22Rv1 (cell line): ENCODE data around the gene MTAP.

Experiments used
- ZFX ChIP-seq: fragments of 450-650 bp; IDR thresholded peaks from 2 replicates; pipeline ENCODE4 v1.6.1; 2017; ENCODE audit warnings: antibody characterized with exemption, borderline replicate concordance
- TF ChIP-seq, protein P1 (sequence below): fragments of 450-650 bp; IDR thresholded peaks from 2 replicates; pipeline ENCODE4 v1.5.1; 2017; ENCODE audit warnings: mild to moderate bottlenecking

DNA sequence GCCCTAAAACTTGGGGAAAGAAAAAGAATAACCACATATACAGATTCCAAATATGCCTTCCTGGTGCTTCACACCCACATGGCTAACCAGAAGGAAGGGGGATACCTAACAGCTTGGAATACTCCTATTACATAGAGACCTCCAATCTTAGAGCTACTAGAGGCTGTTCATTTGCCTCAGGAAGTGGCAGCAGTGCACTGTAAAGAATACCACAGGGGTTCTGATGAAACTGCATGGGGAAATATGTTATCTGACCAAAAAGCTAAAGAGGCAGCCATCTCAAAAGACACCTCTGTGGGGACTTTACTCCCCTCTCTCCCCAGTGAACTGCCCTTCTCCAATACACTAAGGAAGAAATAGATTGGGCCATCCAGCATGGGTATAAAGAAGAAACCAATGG, 125.3 kb downstream of the MTAP start:
- TF ChIP-seq, protein P1, sequence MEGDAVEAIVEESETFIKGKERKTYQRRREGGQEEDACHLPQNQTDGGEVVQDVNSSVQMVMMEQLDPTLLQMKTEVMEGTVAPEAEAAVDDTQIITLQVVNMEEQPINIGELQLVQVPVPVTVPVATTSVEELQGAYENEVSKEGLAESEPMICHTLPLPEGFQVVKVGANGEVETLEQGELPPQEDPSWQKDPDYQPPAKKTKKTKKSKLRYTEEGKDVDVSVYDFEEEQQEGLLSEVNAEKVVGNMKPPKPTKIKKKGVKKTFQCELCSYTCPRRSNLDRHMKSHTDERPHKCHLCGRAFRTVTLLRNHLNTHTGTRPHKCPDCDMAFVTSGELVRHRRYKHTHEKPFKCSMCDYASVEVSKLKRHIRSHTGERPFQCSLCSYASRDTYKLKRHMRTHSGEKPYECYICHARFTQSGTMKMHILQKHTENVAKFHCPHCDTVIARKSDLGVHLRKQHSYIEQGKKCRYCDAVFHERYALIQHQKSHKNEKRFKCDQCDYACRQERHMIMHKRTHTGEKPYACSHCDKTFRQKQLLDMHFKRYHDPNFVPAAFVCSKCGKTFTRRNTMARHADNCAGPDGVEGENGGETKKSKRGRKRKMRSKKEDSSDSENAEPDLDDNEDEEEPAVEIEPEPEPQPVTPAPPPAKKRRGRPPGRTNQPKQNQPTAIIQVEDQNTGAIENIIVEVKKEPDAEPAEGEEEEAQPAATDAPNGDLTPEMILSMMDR, result no peak
- TF ChIP-seq ZFX, result no peak
